HL-60 (cell line): ENCODE measurements around the gene RUBCNL.

Source experiments
- CTCF ChIP-seq: IDR thresholded peaks from one replicate; pipeline ENCODE4 v1.5.1; 2011; ENCODE audit warnings: low read length, control low read depth, inconsistent platforms; ENCODE audit not compliant: insufficient read depth
- GABPA ChIP-seq: IDR thresholded peaks from 2 replicates; pipeline ENCODE4 v1.6.1; 2012; ENCODE audit warnings: low read depth
- POLR2AphosphoS5 ChIP-seq: IDR thresholded peaks from 2 replicates; pipeline ENCODE4 v1.6.1; 2012; ENCODE audit warnings: low read depth

DNA sequence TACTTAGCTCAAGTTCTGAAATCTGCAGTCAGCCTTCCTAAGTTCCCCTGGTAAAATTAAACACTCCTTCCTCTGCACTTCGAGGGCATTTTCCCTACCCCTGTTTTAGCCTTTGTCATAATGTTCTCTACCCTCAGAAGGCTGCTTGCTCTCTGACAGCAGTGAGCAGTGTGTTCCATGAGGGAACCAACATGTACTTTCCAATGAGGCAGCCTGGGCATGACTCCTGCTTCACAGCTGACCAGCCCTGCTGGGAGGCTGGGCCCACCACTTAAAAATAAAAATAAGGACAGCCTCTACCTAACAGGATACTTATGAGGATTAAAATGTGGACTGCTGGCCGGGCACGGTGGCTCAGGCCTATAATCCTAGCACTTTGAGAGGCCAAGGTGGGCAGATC is 26.4 kb downstream of the RUBCNL start:
- TF ChIP-seq CTCF (no peak), POLR2AphosphoS5 (no peak), GABPA (no peak)
